ENCODE data around the gene CNKSR1. TPM values are rescaled to one million over a fixed set of nuclear protein-coding genes. Genes with fewer than 3 reads are reported as not detected.

The CNKSR1 gene
- total RNA-seq, result 10 to 100 TPM; 17.2 to 32.9 TPM
- polyA plus RNA-seq (ENCODE audit: insufficient read length in 6 of 6), result 10 to 100 TPM; 15.8 to 25.5 (median 22.5) TPM
- long read RNA-seq, donor 1, partial matches to known transcripts, result 0 of 2 reads
- long read RNA-seq, donor 1, other reads (novel, unspliced or antisense), result 0 of 2 reads
- long read RNA-seq, donor 2, partial matches to known transcripts, result 0 of 1 reads
- long read RNA-seq, donor 2, other reads (novel, unspliced or antisense), result 0 of 1 reads
- long read RNA-seq, donor 3, partial matches to known transcripts, result 0 of 1 reads
- long read RNA-seq, donor 3, other reads (novel, unspliced or antisense), result 0 of 1 reads
- long read RNA-seq, donor 4, partial matches to known transcripts, result 1 of 5 reads
- long read RNA-seq, donor 4, other reads (novel, unspliced or antisense), result 0 of 5 reads
- long read RNA-seq, donor 5, partial matches to known transcripts, result 0 of 1 reads
- long read RNA-seq, donor 5, other reads (novel, unspliced or antisense), result 0 of 1 reads
- long read RNA-seq, donor 6, result 0 reads
- long read RNA-seq, donor 7, partial matches to known transcripts, result 0 of 2 reads
- long read RNA-seq, donor 7, other reads (novel, unspliced or antisense), result 0 of 2 reads
- long read RNA-seq, donor 8, partial matches to known transcripts, result 0 of 2 reads
- long read RNA-seq, donor 8, other reads (novel, unspliced or antisense), result 0 of 2 reads
- long read RNA-seq, donor 9, result 0 reads
- long read RNA-seq, donor 10, transcript CNKSR1-203 (3 exons, 624 nt), result major isoform, 5 of 6 reads
- long read RNA-seq, donor 10, partial matches to known transcripts, result 0 of 6 reads
- long read RNA-seq, donor 10, other reads (novel, unspliced or antisense), result 1 of 6 reads
- long read RNA-seq, donor 11, result 0 reads
- long read RNA-seq, donor 12, partial matches to known transcripts, result 0 of 1 reads
- long read RNA-seq, donor 12, other reads (novel, unspliced or antisense), result 0 of 1 reads

- peak in 3 of 4 donors; percentile 78 to 91 (median 81) for DNase-seq
- no peaks in the 10 kb centered on the region for H3K27me3 ChIP-seq
- no peaks in the 10 kb centered on the region for H3K9me3 ChIP-seq
- peaks cover 0 to 8% of the 10 kb centered on the region in 2 donors for H3K36me3 ChIP-seq
- H3K27ac ChIP-seq, result peak within 1 kb of the TSS; percentile 33 to 59
- peak; percentile 97 for ATAC-seq
- H3K4me3 ChIP-seq, result peak within 1 kb of the TSS; percentile 9 to 31
- TF ChIP-seq CTCF (IDR thresholded peaks at IDR 0.05), result no peak
- H3K4me1 ChIP-seq, result no peaks in the 10 kb centered on the region
- intact Hi-C loops (cut with DNase I), result no loop called here
Measured at GRCh38 chr1:26177182-26177684, at the start of gene CNKSR1. Gene CNKSR1, plus strand, starts transcription at chr1:26177491. Its CDS starts 57 bp downstream, at chr1:26177548.

GRCh38 chr1:26129778-26130177, 47.5 kb upstream of the CNKSR1 start:
- DNase-seq (no peak), ATAC-seq (no peak)
- Histone ChIP-seq H3K27ac (no peak overlapping the region), H3K9me3 (no peaks in the 10 kb centered on the region), H3K4me1 (peaks cover 0 to 37% of the 10 kb centered on the region in 2 donors), H3K4me3 (no peak overlapping the region), H3K36me3 (no peaks in the 10 kb centered on the region), H3K27me3 (no peaks in the 10 kb centered on the region)
- intact Hi-C loops (cut with DNase I), result no loop called here
- no peak for TF ChIP-seq CTCF (IDR thresholded peaks at IDR 0.05)

- DNase-seq, result no peak
- intact Hi-C loops (cut with DNase I), result no loop called here
- no peak for TF ChIP-seq CTCF (IDR thresholded peaks at IDR 0.05)
- H3K27ac ChIP-seq, result no peak overlapping the region
- no peak overlapping the region for H3K4me3 ChIP-seq
- no peaks in the 10 kb centered on the region for H3K27me3 ChIP-seq
- ATAC-seq, result no peak
- H3K4me1 ChIP-seq, result peaks cover 0 to 28% of the 10 kb centered on the region in 2 donors
- H3K36me3 ChIP-seq, result no peaks in the 10 kb centered on the region
- no peaks in the 10 kb centered on the region for H3K9me3 ChIP-seq
Measured at GRCh38 chr1:26130695-26131094, 46.6 kb upstream of the CNKSR1 start.

- Histone ChIP-seq H3K36me3 (no peaks in the 10 kb centered on the region), H3K4me1 (peaks cover 0 to 12% of the 10 kb centered on the region in 2 donors), H3K27ac (no peak overlapping the region), H3K9me3 (no peaks in the 10 kb centered on the region), H3K4me3 (no peak overlapping the region), H3K27me3 (no peaks in the 10 kb centered on the region)
- intact Hi-C loops (cut with DNase I), result no loop called here
- DNase-seq (no peak), ATAC-seq (no peak)
- TF ChIP-seq CTCF (IDR thresholded peaks at IDR 0.05), result no peak
Measured at GRCh38 chr1:26132128-26132833, 45.0 kb upstream of the CNKSR1 start.

Measured in left lung (tissue), 14 donors.